Endodermal cell (in vitro differentiated cells): ENCODE data around the gene OPHN1. TPM values are rescaled to one million over a fixed set of nuclear protein-coding genes. Genes with fewer than 3 reads are reported as not detected.

Experiments
- DNase-seq: peaks from one replicate; pipeline ENCODE4 v3.0.0-alpha.2; 2017
- H3K27ac ChIP-seq: 2 replicates; pipeline ENCODE4 v1.5.1; 2013; ENCODE audit warnings: mild to moderate bottlenecking, low read depth, low read length, moderate library complexity
- H3K27me3 ChIP-seq: 2 replicates; pipeline ENCODE4 v1.6.1; 2013; ENCODE audit warnings: mild to moderate bottlenecking, low read length, moderate library complexity; ENCODE audit not compliant: insufficient read depth, control insufficient read depth, poor library complexity, severe bottlenecking
- H3K36me3 ChIP-seq: 2 replicates; pipeline ENCODE4 v1.7.0; 2013; ENCODE audit warnings: mild to moderate bottlenecking, low read length, moderate library complexity; ENCODE audit not compliant: control insufficient read depth, insufficient read depth
- H3K4me1 ChIP-seq: one replicate; pipeline ENCODE4 v1.7.0; 2013; ENCODE audit warnings: low read length; ENCODE audit not compliant: control insufficient read depth, insufficient read depth
- H3K4me3 ChIP-seq: 2 replicates; pipeline ENCODE4 v1.5.1; 2013; ENCODE audit warnings: mild to moderate bottlenecking, low read length, moderate library complexity
- H3K9ac ChIP-seq: 2 replicates; pipeline ENCODE4 v1.6.1; 2013; ENCODE audit warnings: mild to moderate bottlenecking, low read length, moderate library complexity; ENCODE audit not compliant: poor library complexity, severe bottlenecking; ENCODE audit errors: extremely low read depth
- H3K9me3 ChIP-seq: 2 replicates; pipeline ENCODE4 v1.6.1; 2013; ENCODE audit warnings: mild to moderate bottlenecking, low read length, moderate library complexity; ENCODE audit not compliant: control insufficient read depth
- H3K27ac Mint-ChIP-seq: 2 replicates; pipeline ENCODE4 v1.8.0; 2020; ENCODE audit warnings: mixed read lengths
- H3K27me3 Mint-ChIP-seq: 2 replicates; pipeline ENCODE4 v1.8.0; 2021; ENCODE audit warnings: mild to moderate bottlenecking, mixed read lengths; ENCODE audit not compliant: insufficient read depth
- H3K36me3 Mint-ChIP-seq: 2 replicates; pipeline ENCODE4 v1.8.0; 2020; ENCODE audit warnings: low read depth, mixed read lengths
- H3K4me1 Mint-ChIP-seq: 2 replicates; pipeline ENCODE4 v1.8.0; 2020; ENCODE audit warnings: mixed read lengths
- H3K4me3 Mint-ChIP-seq: 2 replicates; pipeline ENCODE4 v1.8.0; 2020; ENCODE audit warnings: mild to moderate bottlenecking, moderate library complexity, mixed read lengths
- H3K9me3 Mint-ChIP-seq: 2 replicates; pipeline ENCODE4 v1.8.0; 2020; ENCODE audit warnings: mild to moderate bottlenecking, mixed read lengths
- CTCF ChIP-seq: fragments of 200-600 bp; sonication (generic); conservative IDR thresholded peaks from 2 replicates; pipeline ENCODE4 v1.5.0; 2021; ENCODE audit warnings: antibody characterized with exemption, mild to moderate bottlenecking
- WGBS, 2 experiments: methylation state at CpG; one replicate each; pipeline versions ENCODE4 v1.1.5 to v1.1.7; 2013; ENCODE audit warnings: missing lambda C conversion rate in 2 of 2, mixed read lengths in 1 of 2; ENCODE audit not compliant: insufficient coverage in 1 of 2, insufficient read length in 1 of 2; 5-methylcytosine and 5-hydroxymethylcytosine counted together
- total RNA-seq, 2 donors: library from RNA; stranded (reverse); fragmentation: NEBNext Ultra II Directional in 1 of 2; extraction: Animal tissue kit (Norgen Biotek cat#: 25700) in 1 of 2; gene quantifications; 2 replicates in 1 of 2; 3 replicates in 1 of 2; pipeline ENCODE4 v1.2.1, GENCODE V29; 2021

Gene OPHN1
- total RNA-seq, 2 donors from 2014 or later: 2.9 to 5.0 TPM

DNA sequence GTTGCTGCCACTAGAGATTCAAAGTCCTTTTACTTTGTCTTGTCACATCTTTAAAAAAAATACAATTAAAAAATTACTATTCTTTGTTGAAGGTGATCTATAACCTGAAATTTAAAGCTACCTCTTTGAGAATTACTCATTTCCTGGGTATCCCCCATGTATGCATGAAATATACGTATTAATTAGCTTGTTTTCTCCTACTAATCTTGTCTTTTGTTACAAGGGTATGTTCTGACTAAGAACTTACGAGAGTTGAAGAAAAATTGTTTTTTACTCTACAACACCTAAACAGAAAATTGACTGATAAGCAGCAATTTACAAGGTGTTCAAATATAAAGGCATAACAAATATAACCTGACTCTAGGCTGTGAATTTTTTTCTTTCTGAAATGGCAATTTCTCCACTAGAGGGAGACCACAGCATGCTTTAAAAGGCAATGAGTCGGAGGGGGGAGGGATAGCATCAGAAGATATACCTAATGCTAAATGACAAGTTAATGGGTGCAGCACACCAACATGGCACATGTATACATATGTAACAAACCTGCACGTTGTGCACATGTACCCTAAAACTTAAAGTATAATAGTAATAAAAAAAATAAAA, 249.6 kb downstream of the OPHN1 start:
- Histone ChIP-seq H3K4me3 (no peak overlapping the region), H3K27me3 (no peaks in the 10 kb centered on the region), H3K27ac (no peak overlapping the region), H3K36me3 (no peaks in the 10 kb centered on the region), H3K4me1 (no peaks in the 10 kb centered on the region), H3K9me3 (no peaks in the 10 kb centered on the region), H3K9ac (no peak overlapping the region)
- Mint-ChIP-seq H3K4me3 (no peak overlapping the region), H3K4me1 (peaks cover 2% of the 10 kb centered on the region), H3K9me3 (peaks cover 33% of the 10 kb centered on the region), H3K27me3 (no peaks in the 10 kb centered on the region), H3K36me3 (peaks cover 2% of the 10 kb centered on the region), H3K27ac (no peak overlapping the region)
- DNase-seq: no peak
- TF ChIP-seq CTCF: peak; percentile 73
- no CpG with 5 or more reads among the region's 4 CpGs for WGBS, 2 experiments

GRCh38 chrX:68180579-68180978, 252.7 kb downstream of the OPHN1 start:
- H3K36me3 Mint-ChIP-seq: no peaks in the 10 kb centered on the region
- H3K27ac Mint-ChIP-seq: no peak overlapping the region
- no peak overlapping the region for H3K27ac ChIP-seq
- no peak for TF ChIP-seq CTCF
- H3K9me3 ChIP-seq: no peaks in the 10 kb centered on the region
- H3K4me1 Mint-ChIP-seq: peaks cover 2% of the 10 kb centered on the region
- H3K36me3 ChIP-seq: no peaks in the 10 kb centered on the region
- no peak for DNase-seq
- H3K27me3 ChIP-seq: no peaks in the 10 kb centered on the region
- H3K9me3 Mint-ChIP-seq: peaks cover 35% of the 10 kb centered on the region
- no peaks in the 10 kb centered on the region for H3K4me1 ChIP-seq
- H3K9ac ChIP-seq: no peak overlapping the region
- no peaks in the 10 kb centered on the region for H3K27me3 Mint-ChIP-seq
- H3K4me3 ChIP-seq: no peak overlapping the region
- WGBS, 2 experiments: 100% methylated on average over 1 of the region's 2 CpGs; no CpG with 5 or more reads in 1 of the 2 experiments
- no peak overlapping the region for H3K4me3 Mint-ChIP-seq

DNA sequence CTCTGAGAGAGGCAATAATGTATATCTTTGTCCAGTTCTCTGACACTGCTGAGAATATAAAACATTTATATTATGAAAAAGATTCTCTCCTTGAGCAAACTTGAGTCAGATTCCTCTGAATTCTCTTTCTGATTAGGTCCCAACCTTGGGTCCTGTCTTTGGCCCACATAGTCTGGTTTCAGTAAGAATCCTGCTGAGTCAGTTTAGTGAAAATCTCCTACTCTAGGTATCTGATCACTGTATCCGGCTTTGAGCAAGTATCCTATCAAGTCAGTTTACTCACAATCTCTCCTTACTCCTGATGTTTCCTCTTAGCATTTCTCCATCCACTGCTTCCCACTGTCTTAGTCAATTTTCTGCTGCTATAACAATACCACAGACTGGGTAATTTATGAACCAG, 253.9 kb downstream of the OPHN1 start:
- Mint-ChIP-seq H3K36me3 (no peaks in the 10 kb centered on the region), H3K27ac (no peak overlapping the region), H3K9me3 (peaks cover 27% of the 10 kb centered on the region), H3K4me1 (peaks cover 2% of the 10 kb centered on the region), H3K27me3 (no peaks in the 10 kb centered on the region), H3K4me3 (no peak overlapping the region)
- Histone ChIP-seq H3K36me3 (no peaks in the 10 kb centered on the region), H3K27ac (no peak overlapping the region), H3K4me3 (no peak overlapping the region), H3K9me3 (no peaks in the 10 kb centered on the region), H3K27me3 (no peaks in the 10 kb centered on the region), H3K9ac (no peak overlapping the region), H3K4me1 (no peaks in the 10 kb centered on the region)
- 80 to 88% methylated on average over 1 of the region's 1 CpG for WGBS, 2 experiments
- TF ChIP-seq CTCF: no peak
- no peak for DNase-seq
